Ovary (tissue), 3 donors: Measurements from ENCODE around the gene ADAMTS17.

Experiments
- CTCF ChIP-seq, 3 donors: fragments of 450-650 bp in 2 of 3; fragments of 200-600 bp in 1 of 3; IDR thresholded peaks; one replicate each; pipeline versions ENCODE4 v1.5.1 to v1.8.0; 2016 to 2022; ENCODE audit warnings: antibody characterized with exemption in 3 of 3, mild to moderate bottlenecking in 1 of 3
- POLR2A ChIP-seq: fragments of 450-650 bp; IDR thresholded peaks from one replicate; pipeline ENCODE4 v1.6.1; 2017; ENCODE audit warnings: antibody characterized with exemption, mild to moderate bottlenecking, moderate library complexity
- donor health status: DM: no; HTN: no; CAD: no.

- no peak for TF ChIP-seq POLR2A
- no peak for TF ChIP-seq CTCF (IDR thresholded peaks at IDR 0.05)
Observed at GRCh38 chr15:100134586-100134985, 207.2 kb downstream of the ADAMTS17 start.
